ENCODE measurements around the gene C22orf39. TPM values are rescaled to one million over a fixed set of nuclear protein-coding genes. Genes with fewer than 3 reads are reported as not detected.

Gene C22orf39
- total RNA-seq, 1 experiment from 2014 or later = 19.3 TPM

DNA sequence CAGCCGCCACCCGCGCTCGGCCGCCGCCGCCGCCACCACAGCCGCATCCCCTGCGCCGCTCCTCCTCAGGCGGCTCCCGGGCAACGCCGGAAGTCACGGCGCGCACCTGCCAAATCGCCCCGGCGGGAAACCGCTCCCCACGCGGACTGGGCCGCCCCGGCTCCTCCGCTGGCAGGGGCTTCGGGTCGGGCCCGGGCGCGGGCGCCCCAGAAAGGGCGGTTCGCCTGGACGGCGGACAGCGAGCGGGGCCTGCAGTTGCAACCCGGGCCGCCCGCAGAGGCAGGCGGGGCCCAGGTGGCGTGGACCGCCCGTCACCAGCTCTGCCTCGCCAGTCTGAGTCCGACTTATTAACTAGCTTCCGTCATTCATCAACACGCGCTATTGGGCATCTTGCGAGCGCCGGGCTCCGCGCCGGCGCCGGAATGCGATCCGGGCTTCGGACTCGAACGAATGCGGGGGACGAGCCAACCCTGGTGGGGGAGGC, 15.8 kb downstream of the C22orf39 start, which contains the start of gene HIRA:
TSS of gene HIRA (minus strand) at position 85 of the 484 bp plus-strand sequence. CDS start 257 bp downstream, outside the sequence.
- Histone ChIP-seq H2BK120ac (ENCODE audit: low read depth, low read length, poor library complexity, severe bottlenecking) (no peak within 1 kb of the TSS), H3K9ac (ENCODE audit: extremely low read depth, insufficient read length, low read length) (peak within 1 kb of the TSS; percentile 59), H3K23me2 (ENCODE audit: insufficient read length, low read depth, low read length, poor library complexity, severe bottlenecking) (peaks cover 7% of the 10 kb centered on the region), H2BK20ac (ENCODE audit: low read depth, low read length, poor library complexity, severe bottlenecking) (no peak within 1 kb of the TSS), H2AFZ (ENCODE audit: low read length) (no peak within 1 kb of the TSS), H3K79me1 (ENCODE audit: insufficient read depth, low read depth, low read length, poor library complexity, severe bottlenecking) (peaks cover 7% of the 10 kb centered on the region), H3K4ac (ENCODE audit: low read depth, low read length) (no peak within 1 kb of the TSS), H4K8ac (replicated peaks; ENCODE audit: insufficient read length, low read depth, low read length) (no peak within 1 kb of the TSS), H2BK12ac (ENCODE audit: insufficient read length, low read depth, low read length) (no peak within 1 kb of the TSS), H3T11ph (ENCODE audit: low read length) (no peak within 1 kb of the TSS), H2AK5ac (ENCODE audit: insufficient read length, low read length) (no peak within 1 kb of the TSS), H3K18ac (ENCODE audit: insufficient read length, low read depth, low read length) (peak within 1 kb of the TSS; percentile 52), H3K23ac (ENCODE audit: insufficient read length, low read depth, low read length) (no peak within 1 kb of the TSS), H2BK15ac (ENCODE audit: low read depth, low read length) (no peak within 1 kb of the TSS; the same call in 1 of the 2 replicates), H3K27me3 (ENCODE audit: insufficient read depth, low read length) (no peaks in the 10 kb centered on the region), H3K79me2 (ENCODE audit: insufficient read depth, low read length) (peaks cover 31% of the 10 kb centered on the region; the same call in 1 of the 2 replicates), H3K4me1 (ENCODE audit: insufficient read depth, low read length) (peaks cover 4% of the 10 kb centered on the region; the same call in 1 of the 2 replicates), H4K91ac (ENCODE audit: insufficient read length, low read depth, low read length) (no peak within 1 kb of the TSS), H4K5ac (ENCODE audit: insufficient read length, low read depth, low read length) (no peak within 1 kb of the TSS), H3K14ac (ENCODE audit: insufficient read depth, low read length) (peak within 1 kb of the TSS; percentile 80), H4K20me1 (ENCODE audit: control insufficient read depth, insufficient read depth, insufficient read length) (no peaks in the 10 kb centered on the region), H3K27ac (ENCODE audit: insufficient read length, low read depth, low read length) (no peak within 1 kb of the TSS), H2BK5ac (ENCODE audit: insufficient read length, low read length) (no peak within 1 kb of the TSS), H3K56ac (ENCODE audit: insufficient read length, low read depth, low read length) (no peak within 1 kb of the TSS), H3K9me3 (ENCODE audit: control insufficient read depth, low read depth, low read length) (no peaks in the 10 kb centered on the region), H3K4me2 (ENCODE audit: insufficient read depth, insufficient read length, low read length) (peak within 1 kb of the TSS; percentile 60)
- TF ChIP-seq, protein P1, sequence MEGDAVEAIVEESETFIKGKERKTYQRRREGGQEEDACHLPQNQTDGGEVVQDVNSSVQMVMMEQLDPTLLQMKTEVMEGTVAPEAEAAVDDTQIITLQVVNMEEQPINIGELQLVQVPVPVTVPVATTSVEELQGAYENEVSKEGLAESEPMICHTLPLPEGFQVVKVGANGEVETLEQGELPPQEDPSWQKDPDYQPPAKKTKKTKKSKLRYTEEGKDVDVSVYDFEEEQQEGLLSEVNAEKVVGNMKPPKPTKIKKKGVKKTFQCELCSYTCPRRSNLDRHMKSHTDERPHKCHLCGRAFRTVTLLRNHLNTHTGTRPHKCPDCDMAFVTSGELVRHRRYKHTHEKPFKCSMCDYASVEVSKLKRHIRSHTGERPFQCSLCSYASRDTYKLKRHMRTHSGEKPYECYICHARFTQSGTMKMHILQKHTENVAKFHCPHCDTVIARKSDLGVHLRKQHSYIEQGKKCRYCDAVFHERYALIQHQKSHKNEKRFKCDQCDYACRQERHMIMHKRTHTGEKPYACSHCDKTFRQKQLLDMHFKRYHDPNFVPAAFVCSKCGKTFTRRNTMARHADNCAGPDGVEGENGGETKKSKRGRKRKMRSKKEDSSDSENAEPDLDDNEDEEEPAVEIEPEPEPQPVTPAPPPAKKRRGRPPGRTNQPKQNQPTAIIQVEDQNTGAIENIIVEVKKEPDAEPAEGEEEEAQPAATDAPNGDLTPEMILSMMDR (conservative IDR thresholded peaks at IDR 0.05) = no peak
- peaks cover 2 to 20% (median 13%) of the 10 kb centered on the region in 3 experiments; a peak in 6 of 7 replicates for H3K36me3 Mint-ChIP-seq (ENCODE audit: insufficient read depth in 1 of 3, low read depth in 3 of 3)
- DNase-seq = peak; percentile 72
- H3K9me3 Mint-ChIP-seq = no peaks in the 10 kb centered on the region
- WGBS (ENCODE audit: extremely low coverage, insufficient read length, low lambda C conversion rate) = no CpG with 5 or more reads among the region's 66 CpGs
- no peaks in the 10 kb centered on the region for H3K27me3 Mint-ChIP-seq (ENCODE audit: low read depth)
- peaks cover 20 to 24% of the 10 kb centered on the region in 2 experiments for H3K4me1 Mint-ChIP-seq
- peak within 1 kb of the TSS; percentile 89 to 96 (median 92); a peak in 5 of 7 replicates for H3K27ac Mint-ChIP-seq
- peak within 1 kb of the TSS; percentile 88 to 92 for H3K4me3 Mint-ChIP-seq

Data from H9 (cell line).